Stimulated activated effector memory CD8-positive, alpha-beta T cell treated with anti-CD3 and anti-CD28 coated beads, Interleukin-12 subunit alpha, Interleukin-12 subunit beta, amount 100 ng/mL, for 72 hours (primary cell): ENCODE data around the gene ZNF768.

ENCODE experiments used
- ATAC-seq: fragments of 150-1000 bp; cut with Tn5 transposase; 2 replicates; pipeline ENCODE4 v1.10.0; 2021
- DNase-seq, 2 donors: peaks; one replicate each; pipeline ENCODE4 v3.0.0; 2021 to 2022; ENCODE audit warnings: low spot score in 2 of 2
- H3K27ac Mint-ChIP-seq: one replicate; pipeline ENCODE4 v1.8.0; 2022; ENCODE audit warnings: mild to moderate bottlenecking, mixed read lengths
- H3K36me3 Mint-ChIP-seq: one replicate; pipeline ENCODE4 v1.8.0; 2022; ENCODE audit warnings: mild to moderate bottlenecking, mixed read lengths
- H3K4me1 Mint-ChIP-seq: one replicate; pipeline ENCODE4 v1.8.0; 2022; ENCODE audit warnings: mixed read lengths
- H3K4me3 Mint-ChIP-seq: one replicate; pipeline ENCODE4 v1.8.0; 2022; ENCODE audit warnings: mild to moderate bottlenecking, mixed read lengths
- H3K9me3 Mint-ChIP-seq: one replicate; pipeline ENCODE4 v1.8.0; 2022; ENCODE audit warnings: mixed read lengths

ZNF768 gene

GRCh38 chr16:30515275-30515674, 11.1 kb downstream of the ZNF768 start:
- Mint-ChIP-seq H3K4me3 (no peak overlapping the region), H3K27ac (peak overlapping the region; percentile 85), H3K36me3 (peaks cover 100% of the 10 kb centered on the region), H3K4me1 (peaks cover 39% of the 10 kb centered on the region), H3K9me3 (no peaks in the 10 kb centered on the region)
- no peak for ATAC-seq
- DNase-seq = no peak

DNA sequence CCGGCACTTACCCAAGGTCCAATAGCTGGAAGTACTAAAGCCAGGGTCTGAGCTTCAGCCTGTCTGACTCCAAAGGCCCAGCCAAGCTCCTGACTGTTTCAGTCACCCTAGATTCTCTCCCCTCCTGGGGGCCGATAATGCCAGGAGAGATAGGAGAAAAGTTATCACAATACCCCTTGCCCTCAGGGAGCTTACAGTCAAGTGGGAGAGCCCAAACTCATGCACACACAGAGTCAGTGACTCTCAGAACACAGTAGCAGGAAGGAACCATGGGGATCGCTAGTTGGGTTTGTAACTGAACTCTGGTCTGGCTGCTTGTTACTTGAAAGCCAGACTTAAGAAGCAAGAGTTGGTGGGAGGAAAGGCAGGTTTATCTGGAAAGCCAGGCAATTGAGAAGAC, 14.9 kb downstream of the ZNF768 start:
- no peak overlapping the region for H3K4me3 Mint-ChIP-seq
- peak overlapping the region; percentile 60 for H3K27ac Mint-ChIP-seq
- ATAC-seq (no peak), DNase-seq (no peak)
- H3K4me1 Mint-ChIP-seq = peaks cover 18% of the 10 kb centered on the region
- peaks cover 100% of the 10 kb centered on the region for H3K36me3 Mint-ChIP-seq
- H3K9me3 Mint-ChIP-seq = no peaks in the 10 kb centered on the region

GRCh38 chr16:30510376-30510938, 15.9 kb downstream of the ZNF768 start:
- Mint-ChIP-seq H3K9me3 (no peaks in the 10 kb centered on the region), H3K27ac (peak overlapping the region; percentile 60), H3K36me3 (peaks cover 100% of the 10 kb centered on the region), H3K4me3 (no peak overlapping the region), H3K4me1 (peaks cover 12% of the 10 kb centered on the region)
- DNase-seq (no peak), ATAC-seq (no peak)

- no peaks in the 10 kb centered on the region for H3K9me3 Mint-ChIP-seq
- DNase-seq (no peak), ATAC-seq (no peak)
- H3K4me3 Mint-ChIP-seq = no peak overlapping the region
- peaks cover 8% of the 10 kb centered on the region for H3K4me1 Mint-ChIP-seq
- peak overlapping the region; percentile 43 for H3K27ac Mint-ChIP-seq
- H3K36me3 Mint-ChIP-seq = peaks cover 100% of the 10 kb centered on the region
These were observed 17.1 kb downstream of the ZNF768 start for GRCh38 chr16:30509081-30509765.

DNA sequence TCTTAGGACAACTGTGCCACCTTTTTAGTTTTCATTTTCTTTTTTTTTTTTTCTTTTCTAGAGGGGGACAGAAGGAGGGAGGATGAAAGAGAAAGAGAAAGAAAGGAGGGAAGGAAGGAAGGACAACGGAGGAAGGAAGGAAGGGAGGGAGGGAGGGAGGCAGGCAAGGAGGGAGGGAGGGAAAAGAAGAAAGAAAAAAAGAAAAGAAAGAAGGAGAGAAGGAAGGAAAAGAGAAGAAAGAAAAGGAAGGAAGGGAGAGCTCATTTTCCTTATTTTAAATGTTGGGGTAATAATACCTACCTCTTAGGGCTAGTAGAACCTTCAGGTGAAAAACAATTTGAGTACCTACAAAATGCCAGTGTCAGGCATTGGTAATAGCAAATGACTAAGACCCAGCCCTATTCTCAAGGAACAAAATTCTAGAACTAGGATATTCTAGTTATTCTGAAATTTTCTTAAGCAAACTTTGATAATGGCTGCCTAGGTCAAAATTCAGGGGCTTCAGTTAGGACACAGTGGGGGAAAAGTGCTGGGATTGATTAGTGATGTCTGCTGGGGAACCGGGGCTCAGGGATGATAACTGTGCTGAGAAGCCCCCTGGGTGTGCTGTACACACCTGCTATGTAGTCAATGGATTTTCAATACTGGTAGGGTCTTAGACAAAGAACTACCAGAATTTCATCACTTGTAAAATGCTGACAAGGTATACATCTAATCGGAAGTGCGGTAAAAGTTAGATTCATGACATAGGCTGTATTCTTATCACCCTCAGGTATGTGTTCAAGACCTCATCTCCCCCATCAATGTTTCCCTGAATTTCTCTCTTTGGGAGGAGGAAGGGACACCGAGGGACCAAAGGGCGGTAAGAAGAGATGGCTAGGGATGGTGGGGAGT, 22.7 kb downstream of the ZNF768 start:
- Mint-ChIP-seq H3K4me1 (peaks cover 11% of the 10 kb centered on the region), H3K27ac (peak overlapping the region; percentile 90), H3K36me3 (peaks cover 100% of the 10 kb centered on the region), H3K4me3 (no peak overlapping the region), H3K9me3 (no peaks in the 10 kb centered on the region)
- DNase-seq (no peak), ATAC-seq (no peak)

DNA sequence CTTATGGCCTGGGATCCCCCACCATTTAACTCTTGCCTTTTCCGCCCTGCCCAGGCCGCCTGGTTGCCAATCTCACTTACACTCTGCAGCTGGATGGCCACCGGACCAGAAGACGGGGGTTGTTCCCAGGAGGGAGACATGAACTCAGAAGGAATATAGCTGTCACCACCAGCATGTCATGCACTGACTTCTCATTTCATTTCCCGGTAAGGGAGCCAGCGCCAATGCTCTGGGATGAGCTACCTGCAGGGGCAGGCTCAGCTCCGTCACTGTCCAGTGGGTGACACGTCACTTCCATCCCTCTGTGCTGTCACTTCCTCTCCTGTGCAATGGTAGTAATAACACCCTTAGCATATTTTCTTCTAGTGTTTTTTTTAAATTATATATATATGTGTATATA, 27.1 kb downstream of the ZNF768 start:
- DNase-seq = no peak
- Mint-ChIP-seq H3K4me1 (peaks cover 17% of the 10 kb centered on the region), H3K4me3 (no peak overlapping the region), H3K36me3 (peaks cover 100% of the 10 kb centered on the region), H3K27ac (peak overlapping the region; percentile 74), H3K9me3 (no peaks in the 10 kb centered on the region)
- no peak for ATAC-seq

GRCh38 chr16:30494709-30495108, 31.7 kb downstream of the ZNF768 start:
- peaks cover 100% of the 10 kb centered on the region for H3K36me3 Mint-ChIP-seq
- peak overlapping the region; percentile 64 for H3K27ac Mint-ChIP-seq
- H3K9me3 Mint-ChIP-seq = no peaks in the 10 kb centered on the region
- DNase-seq = no peak
- no peak for ATAC-seq
- H3K4me1 Mint-ChIP-seq = peaks cover 33% of the 10 kb centered on the region
- H3K4me3 Mint-ChIP-seq = no peak overlapping the region

DNA sequence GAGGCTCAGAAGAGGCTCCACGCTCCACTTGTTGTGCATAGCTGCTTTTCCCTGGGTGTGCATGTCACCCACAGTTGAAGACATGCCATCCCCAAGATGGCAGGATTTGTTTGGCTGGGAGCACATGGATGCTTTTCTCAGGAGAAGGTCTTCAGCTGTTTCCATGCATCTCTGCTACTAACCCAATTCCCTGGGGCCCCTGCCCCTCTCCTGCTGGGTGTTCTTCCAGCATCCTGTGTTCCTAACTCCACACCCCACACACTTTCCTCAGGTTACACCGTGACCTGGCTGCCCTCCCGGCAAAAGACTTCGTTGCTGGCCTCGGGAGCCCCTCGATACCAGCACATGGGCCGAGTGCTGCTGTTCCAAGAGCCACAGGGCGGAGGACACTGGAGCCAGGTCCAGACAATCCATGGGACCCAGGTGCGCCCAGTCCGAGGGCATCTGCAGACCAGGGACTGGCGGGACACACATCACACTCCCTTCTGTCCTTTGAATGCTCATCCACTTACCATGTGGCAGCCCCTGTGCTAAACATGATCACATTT, 32.4 kb downstream of the ZNF768 start:
- H3K9me3 Mint-ChIP-seq = no peaks in the 10 kb centered on the region
- ATAC-seq = no peak

GRCh38 chr16:30491744-30492308, 34.5 kb downstream of the ZNF768 start:
- H3K4me3 Mint-ChIP-seq = no peak overlapping the region
- no peaks in the 10 kb centered on the region for H3K9me3 Mint-ChIP-seq
- peaks cover 45% of the 10 kb centered on the region for H3K4me1 Mint-ChIP-seq
- H3K36me3 Mint-ChIP-seq = peaks cover 100% of the 10 kb centered on the region
- no peak for DNase-seq
- peak; percentile 77 for ATAC-seq
- H3K27ac Mint-ChIP-seq = no peak overlapping the region

More for the DNA sequence above, 32.4 kb downstream of the ZNF768 start:
- no peak overlapping the region for H3K4me3 Mint-ChIP-seq
- H3K27ac Mint-ChIP-seq = peak overlapping the region; percentile 64
- H3K4me1 Mint-ChIP-seq = peaks cover 33% of the 10 kb centered on the region
- peaks cover 100% of the 10 kb centered on the region for H3K36me3 Mint-ChIP-seq
- DNase-seq = no peak

DNA sequence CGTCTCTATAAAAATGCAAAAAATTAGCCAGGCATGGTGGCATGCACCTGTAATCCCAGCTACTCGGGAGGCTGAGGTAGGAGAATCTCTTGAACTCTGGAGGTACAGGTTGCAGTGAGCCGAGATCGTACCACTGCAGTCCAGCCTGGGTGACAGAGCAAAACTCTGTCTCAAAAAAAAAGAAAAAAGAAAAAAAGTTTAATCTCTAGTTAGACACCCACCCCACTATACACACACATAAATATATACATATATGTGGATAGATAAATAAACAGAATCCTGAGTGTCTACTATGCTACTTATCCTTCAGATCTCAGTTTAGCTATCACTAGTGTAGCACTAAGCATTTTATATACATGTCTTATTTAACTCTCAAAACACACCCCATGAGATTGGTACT, 35.1 kb downstream of the ZNF768 start:
- H3K36me3 Mint-ChIP-seq = peaks cover 100% of the 10 kb centered on the region
- H3K4me1 Mint-ChIP-seq = peaks cover 50% of the 10 kb centered on the region
- ATAC-seq (no peak), DNase-seq (no peak)
- no peak overlapping the region for H3K4me3 Mint-ChIP-seq
- H3K27ac Mint-ChIP-seq = no peak overlapping the region
- H3K9me3 Mint-ChIP-seq = no peaks in the 10 kb centered on the region

- DNase-seq (no peak), ATAC-seq (no peak)
- Mint-ChIP-seq H3K9me3 (no peaks in the 10 kb centered on the region), H3K4me3 (no peak overlapping the region), H3K36me3 (peaks cover 100% of the 10 kb centered on the region), H3K4me1 (peaks cover 58% of the 10 kb centered on the region), H3K27ac (peak overlapping the region; percentile 87)
These were observed 36.2 kb downstream of the ZNF768 start for GRCh38 chr16:30490210-30490609.

DNA sequence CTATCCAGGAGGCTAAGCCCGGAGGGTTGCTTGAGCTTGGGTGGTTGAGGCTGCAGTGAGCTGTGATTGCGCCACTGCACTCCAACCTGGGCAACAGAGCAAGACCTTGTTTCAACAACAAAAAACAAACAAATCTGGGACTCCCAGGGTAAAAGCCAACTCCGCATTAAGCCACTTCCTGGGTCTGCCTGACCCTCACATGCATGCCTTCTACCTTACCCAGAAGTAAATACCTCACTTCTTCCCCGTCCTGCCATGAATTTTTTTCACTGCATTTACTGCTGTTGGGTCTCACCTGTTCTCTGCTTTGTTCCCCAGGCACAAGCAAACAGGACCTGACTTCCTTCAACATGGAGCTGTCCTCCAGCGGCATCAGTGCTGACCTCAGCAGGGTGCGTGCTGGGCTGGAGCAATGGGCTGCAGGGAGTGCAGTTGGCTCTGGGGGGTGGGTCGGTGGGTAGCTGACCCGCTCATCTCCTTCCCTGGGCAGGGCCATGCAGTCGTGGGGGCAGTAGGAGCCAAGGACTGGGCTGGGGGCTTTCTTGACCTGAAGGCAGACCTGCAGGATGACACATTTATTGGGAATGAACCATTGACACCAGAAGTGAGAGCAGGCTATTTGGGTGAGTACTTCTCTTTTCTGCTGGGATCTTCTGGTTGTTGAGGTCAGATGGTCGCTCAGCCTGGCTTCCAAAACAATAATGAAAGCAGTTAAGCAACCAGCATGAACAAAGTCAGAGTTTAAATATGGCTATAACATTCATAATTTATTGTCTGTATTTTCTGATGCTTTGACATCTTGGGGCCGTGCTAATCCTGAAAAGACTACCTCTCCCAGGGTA, 37.4 kb downstream of the ZNF768 start:
- ATAC-seq (no peak), DNase-seq (no peak)
- Mint-ChIP-seq H3K36me3 (peaks cover 100% of the 10 kb centered on the region), H3K9me3 (no peaks in the 10 kb centered on the region), H3K4me3 (no peak overlapping the region), H3K4me1 (peaks cover 53% of the 10 kb centered on the region), H3K27ac (peak overlapping the region; percentile 84)

GRCh38 chr16:30485818-30486436, 40.4 kb downstream of the ZNF768 start:
- DNase-seq = no peak
- no peak overlapping the region for H3K4me3 Mint-ChIP-seq
- H3K9me3 Mint-ChIP-seq = no peaks in the 10 kb centered on the region
- peaks cover 100% of the 10 kb centered on the region for H3K36me3 Mint-ChIP-seq
- peaks cover 58% of the 10 kb centered on the region for H3K4me1 Mint-ChIP-seq
- H3K27ac Mint-ChIP-seq = peak overlapping the region; percentile 83
- no peak for ATAC-seq

- Mint-ChIP-seq H3K9me3 (no peaks in the 10 kb centered on the region), H3K4me1 (peaks cover 58% of the 10 kb centered on the region)
These were observed 41.5 kb downstream of the ZNF768 start for GRCh38 chr16:30484887-30485286.

More at GRCh38 chr16:30484887-30485286, 41.5 kb downstream of the ZNF768 start:
- Mint-ChIP-seq H3K27ac (peak overlapping the region; percentile 83), H3K36me3 (peaks cover 100% of the 10 kb centered on the region), H3K4me3 (no peak overlapping the region)
- no peak for DNase-seq
- ATAC-seq = no peak
